Measurements from ENCODE around the gene HS2ST1.
A peak's percentile ranks its signal among the peaks of the same experiment; 100 is the strongest.

HS2ST1 gene

GRCh38 chr1:87134061-87134460 lies 219.6 kb downstream of the HS2ST1 start:
- ChIA-PET POLR2A (ENCODE audit: low non-redundant PET) (no interaction called here), CTCF (no interaction called here)
- no peak for TF ChIP-seq CTCF (conservative IDR thresholded peaks at IDR 0.05; ENCODE audit: low read depth)
- no peak for DNase-seq (ENCODE audit: low spot score)
- no peak overlapping the region for H3K27ac ChIP-seq

DNA sequence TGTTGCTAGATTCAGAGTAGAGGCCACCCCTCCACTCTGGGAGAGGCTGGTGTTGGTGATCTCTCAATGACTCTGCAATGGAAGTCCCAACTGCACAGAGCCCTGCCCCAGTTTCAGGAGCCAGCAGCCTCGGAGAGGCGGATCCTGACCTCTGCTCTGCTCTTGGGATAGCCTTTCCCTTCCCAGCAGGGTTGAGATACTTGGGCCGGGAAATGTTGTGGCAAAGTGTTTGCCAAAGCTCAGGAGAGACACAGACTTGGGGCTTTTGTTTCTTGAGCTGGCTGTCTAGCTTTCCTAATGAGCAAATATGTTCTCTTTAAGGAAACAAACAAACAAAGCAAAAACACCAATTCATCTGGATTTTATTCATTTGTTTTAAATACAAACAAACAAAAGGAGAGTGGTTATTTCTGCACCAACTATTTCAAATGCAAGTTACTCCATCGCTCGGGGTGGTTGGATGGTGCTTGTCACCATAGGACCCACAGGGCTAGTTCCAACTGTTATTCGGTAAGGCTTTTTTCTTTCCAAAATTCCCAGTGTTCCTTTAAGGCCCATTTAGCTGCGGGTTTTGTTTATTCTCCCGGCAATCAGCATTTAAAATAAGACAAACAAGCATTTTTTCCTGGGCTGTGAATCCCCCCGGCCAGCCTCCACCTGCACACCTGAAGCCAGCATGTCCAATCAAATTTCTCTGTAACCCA lies 220.3 kb downstream of the HS2ST1 start:
- TF ChIP-seq CTCF (conservative IDR thresholded peaks at IDR 0.05; ENCODE audit: low read depth), result no peak
- no peak overlapping the region for H3K27ac ChIP-seq
- DNase-seq (ENCODE audit: low spot score), result no peak
- POLR2A ChIA-PET (ENCODE audit: low non-redundant PET), result no interaction called here
- CTCF ChIA-PET, result no interaction called here

DNA sequence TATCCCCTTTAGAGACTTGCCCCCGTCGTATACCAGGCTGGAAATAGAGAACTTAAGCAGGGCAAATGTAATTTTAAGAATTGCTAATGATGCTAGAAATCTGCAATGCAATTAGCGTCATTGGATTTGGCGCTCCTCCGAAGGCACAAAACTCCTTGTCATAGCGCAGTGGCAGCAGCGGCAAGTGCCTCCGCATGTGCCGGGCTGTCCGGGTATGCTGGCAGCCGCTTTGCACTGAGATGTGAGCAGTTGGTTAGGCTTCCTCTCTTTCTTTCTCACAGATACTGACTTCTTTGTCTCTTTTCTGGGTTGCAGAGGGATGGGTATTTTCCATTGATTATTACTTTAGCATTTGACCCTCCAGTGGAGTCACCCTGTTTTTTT lies 220.9 kb downstream of the HS2ST1 start:
- POLR2A ChIA-PET (ENCODE audit: low non-redundant PET), result no interaction called here
- no peak for DNase-seq (ENCODE audit: low spot score)
- no peak for TF ChIP-seq CTCF (conservative IDR thresholded peaks at IDR 0.05; ENCODE audit: low read depth)
- H3K27ac ChIP-seq, result no peak overlapping the region
- CTCF ChIA-PET, result no interaction called here

- ChIA-PET CTCF (interaction anchor here (0.6 kb wide), 1 partner anchor 654 kb away, joined by 3 read pairs; no protein-coding TSS in a partner anchor), POLR2A (ENCODE audit: low non-redundant PET) (no interaction called here)
- no peak for DNase-seq (ENCODE audit: low spot score)
- no peak overlapping the region for H3K27ac ChIP-seq
- no peak for TF ChIP-seq CTCF (conservative IDR thresholded peaks at IDR 0.05; ENCODE audit: low read depth)
These were observed 222.3 kb downstream of the HS2ST1 start for GRCh38 chr1:87136607-87137341.

- H3K27ac ChIP-seq, result no peak overlapping the region
- ChIA-PET CTCF (no interaction called here), POLR2A (ENCODE audit: low non-redundant PET) (no interaction called here)
- no peak for TF ChIP-seq CTCF (conservative IDR thresholded peaks at IDR 0.05; ENCODE audit: low read depth)
- DNase-seq (ENCODE audit: low spot score), result no peak
These were observed 222.9 kb downstream of the HS2ST1 start for GRCh38 chr1:87137342-87137739.

GRCh38 chr1:87140831-87141540 lies 226.6 kb downstream of the HS2ST1 start:
- POLR2A ChIA-PET (ENCODE audit: low non-redundant PET), result no interaction called here
- CTCF ChIA-PET, result no interaction called here
- no peak for TF ChIP-seq CTCF (conservative IDR thresholded peaks at IDR 0.05; ENCODE audit: low read depth)
- peak; percentile 84 for DNase-seq (ENCODE audit: low spot score)
- no peak overlapping the region for H3K27ac ChIP-seq
